IMR-90 (cell line): ENCODE results near the gene STX8. TPM values are rescaled to one million over a fixed set of nuclear protein-coding genes. Genes with fewer than 3 reads are reported as not detected.

Experiments
- ATAC-seq: fragments of 200-7000 bp; cut with Tn5 transposase; 2 replicates; pipeline ENCODE4 v1.9.1; 2020; ENCODE audit warnings: low read depth, mild to moderate bottlenecking, moderate library complexity
- BruUV-seq: library from RNA; stranded (reverse); fragments of 400-500 nt; replicated peaks from 2 replicates; lab custom pipeline; 2021; lab: Mats Ljungman, UMichigan
- CTCF ChIA-PET: fragments of 300-600 bp; formaldehyde crosslinking; extraction: SDS; loops from one replicate; lab custom pipeline; 2021; ENCODE audit warnings: antibody characterized with exemption; lab: Yijun Ruan, JAX
- POLR2A ChIA-PET: fragments of 300-600 bp; sonication (Branson Sonifier 250); formaldehyde crosslinking; loops from one replicate; lab custom pipeline; 2022; ENCODE audit warnings: antibody characterized with exemption; ENCODE audit not compliant: unreplicated experiment; lab: Charles Lee
- DNase-seq: peaks from one replicate; pipeline ENCODE4 v3.0.0; 2013
- H2AFZ ChIP-seq: replicated peaks from 2 replicates; pipeline ENCODE3; 2013; ENCODE audit warnings: low read length, mild to moderate bottlenecking; ENCODE audit not compliant: poor library complexity
- H2AK5ac ChIP-seq: 2 replicates; pipeline ENCODE4 v1.6.1; 2013; ENCODE audit warnings: low read depth, low read length, inconsistent platforms
- H2AK9ac ChIP-seq: replicated peaks from 2 replicates; pipeline ENCODE3; 2013; ENCODE audit warnings: mild to moderate bottlenecking, low read depth, low read length, moderate library complexity; ENCODE audit not compliant: poor library complexity
- H2BK120ac ChIP-seq: 2 replicates; pipeline ENCODE4 v1.6.1; 2013; ENCODE audit warnings: low read depth, low read length, inconsistent platforms
- H2BK15ac ChIP-seq: 3 replicates; pipeline ENCODE4 v1.6.1; 2013; ENCODE audit warnings: low read depth, low read length, inconsistent platforms
- H2BK20ac ChIP-seq: 2 replicates; pipeline ENCODE4 v1.6.1; 2013; ENCODE audit warnings: low read depth, mild to moderate bottlenecking, inconsistent platforms, low read length, moderate library complexity
- H2BK5ac ChIP-seq: 2 replicates; pipeline ENCODE4 v1.6.1; 2013; ENCODE audit warnings: mild to moderate bottlenecking, low read depth, low read length, inconsistent platforms; ENCODE audit not compliant: poor library complexity, severe bottlenecking
- H3K14ac ChIP-seq: replicated peaks from 2 replicates; pipeline ENCODE4 v1.6.1; 2013; ENCODE audit warnings: low read depth, low read length, inconsistent platforms
- H3K18ac ChIP-seq: 2 replicates; pipeline ENCODE4 v1.6.1; 2013; ENCODE audit warnings: low read depth, low read length, control low read depth
- H3K23ac ChIP-seq: 2 replicates; pipeline ENCODE4 v1.6.1; 2013; ENCODE audit warnings: low read depth, low read length, inconsistent platforms
- H3K27ac ChIP-seq: 2 replicates; pipeline ENCODE4 v1.5.1; 2013; ENCODE audit warnings: mild to moderate bottlenecking, control low read depth, low read length; ENCODE audit not compliant: insufficient read depth
- H3K27me3 ChIP-seq: 2 replicates; pipeline ENCODE4 v1.6.1; 2013; ENCODE audit warnings: low read length; ENCODE audit not compliant: control insufficient read depth, insufficient read depth
- H3K36me3 ChIP-seq: 2 replicates; pipeline ENCODE4 v1.6.1; 2013; ENCODE audit warnings: low read length, mixed read lengths; ENCODE audit not compliant: control insufficient read depth, insufficient read depth
- H3K4ac ChIP-seq: 2 replicates; pipeline ENCODE4 v1.6.1; 2013; ENCODE audit warnings: low read depth, low read length, inconsistent platforms
- H3K4me1 ChIP-seq: 2 replicates; pipeline ENCODE4 v1.6.1; 2013; ENCODE audit warnings: low read length, mixed read lengths; ENCODE audit not compliant: control insufficient read depth, insufficient read depth
- H3K4me2 ChIP-seq: 2 replicates; pipeline ENCODE4 v1.6.1; 2013; ENCODE audit warnings: low read depth, mild to moderate bottlenecking, control low read depth, low read length, moderate library complexity
- H3K4me3 ChIP-seq: 2 replicates; pipeline ENCODE4 v1.5.1; 2013; ENCODE audit warnings: low read depth, mild to moderate bottlenecking, control low read depth, low read length, moderate library complexity; ENCODE audit not compliant: insufficient read depth
- H3K56ac ChIP-seq: 2 replicates; pipeline ENCODE4 v1.6.1; 2013; ENCODE audit warnings: low read length, inconsistent platforms; ENCODE audit not compliant: insufficient read depth; ENCODE audit errors: extremely low read depth
- H3K79me1 ChIP-seq, 2 experiments: 2 replicates each; pipeline ENCODE4 v1.6.1; 2013; ENCODE audit warnings: low read length in 2 of 2, inconsistent platforms in 1 of 2, low read depth in 1 of 2
- H3K9ac ChIP-seq: 2 replicates; pipeline ENCODE4 v1.6.1; 2013; ENCODE audit warnings: low read depth, low read length, control low read depth
- H3K9me1 ChIP-seq: 2 replicates; pipeline ENCODE4 v1.6.1; 2013; ENCODE audit warnings: low read length, inconsistent platforms; ENCODE audit not compliant: insufficient read depth
- H3K9me3 ChIP-seq: 2 replicates; pipeline ENCODE4 v1.6.1; 2013; ENCODE audit warnings: low read length; ENCODE audit not compliant: control insufficient read depth, insufficient read depth
- H4K20me1 ChIP-seq: 2 replicates; pipeline ENCODE4 v1.6.1; 2013; ENCODE audit warnings: low read length, inconsistent platforms; ENCODE audit not compliant: insufficient read depth
- H4K5ac ChIP-seq: 2 replicates; pipeline ENCODE4 v1.6.1; 2013; ENCODE audit warnings: mild to moderate bottlenecking, low read depth, low read length, control low read depth
- H4K8ac ChIP-seq, 2 experiments: 2 replicates each; pipeline ENCODE4 v1.6.1; 2013; ENCODE audit warnings: low read depth in 2 of 2, low read length in 2 of 2, control low read depth in 1 of 2, inconsistent platforms in 1 of 2
- H4K91ac ChIP-seq: 2 replicates; pipeline ENCODE4 v1.6.1; 2013; ENCODE audit warnings: low read depth, low read length, inconsistent platforms; ENCODE audit not compliant: insufficient read depth
- BHLHE40 ChIP-seq: fragments of 150-350 bp; IDR thresholded peaks from 2 replicates; pipeline ENCODE4 v1.6.1; 2016; ENCODE audit warnings: mild to moderate bottlenecking, low read depth, low read length
- CEBPB ChIP-seq: IDR thresholded peaks from 2 replicates; pipeline ENCODE4 v1.6.1; 2012; ENCODE audit warnings: low read depth, low read length, improper control_type of control experiment
- CHD1 ChIP-seq: IDR thresholded peaks from 2 replicates; pipeline ENCODE4 v1.6.1; 2012; ENCODE audit warnings: low read depth, low read length, improper control_type of control experiment
- MAFK ChIP-seq: IDR thresholded peaks from 2 replicates; pipeline ENCODE4 v1.6.1; 2012; ENCODE audit warnings: low read depth, low read length, improper control_type of control experiment
- MXI1 ChIP-seq: IDR thresholded peaks from 2 replicates; pipeline ENCODE4 v1.6.1; 2012; ENCODE audit warnings: low read depth, mild to moderate bottlenecking, low read length, moderate library complexity, borderline replicate concordance
- POLR2A ChIP-seq: IDR thresholded peaks from 2 replicates; pipeline ENCODE4 v1.6.1; 2012; ENCODE audit warnings: mild to moderate bottlenecking, low read depth, low read length
- SMC3 ChIP-seq: fragments of 150-350 bp; IDR thresholded peaks from 2 replicates; pipeline ENCODE4 v1.6.1; 2016; ENCODE audit warnings: low read depth, mild to moderate bottlenecking, antibody characterized with exemption, low read length, moderate library complexity
- WGBS, 2 experiments: methylation state at CpG; one replicate each; pipeline versions ENCODE4 v1.1.5 to v1.1.7; 2013; ENCODE audit warnings: missing lambda C conversion rate in 2 of 2; ENCODE audit not compliant: insufficient read length in 1 of 2; ENCODE audit errors: extremely low coverage in 2 of 2; 5-methylcytosine and 5-hydroxymethylcytosine counted together
- dilution Hi-C: fragments of 300-500 bp; cut with HindIII; formaldehyde crosslinking; loops from one replicate; pipeline ENCODE4 v1.14.3; 2018; ENCODE audit warnings: low sequenced_read_pairs; ENCODE audit not compliant: unreplicated experiment
- in situ Hi-C: fragments of 300-500 bp; cut with MboI; formaldehyde crosslinking; loops from 3 replicates; pipeline ENCODE4 v1.14.3; 2019; ENCODE audit warnings: low sequenced_read_pairs, inconsistent platforms, mixed read lengths
- intact Hi-C: fragments of 100-400 bp; cut with micrococcal nuclease; formaldehyde crosslinking; loops from 2 replicates; pipeline ENCODE4 v1.10.0; 2022
- polyA plus RNA-seq, 3 experiments: library from polyadenylated mRNA; depleted of rRNA; stranded (reverse); fragments of >200 nt; gene quantifications; 2 replicates each; pipeline ENCODE4 v1.2.3, GENCODE V29; 2012; ENCODE audit warnings: low replicate concordance in 1 of 3
- total RNA-seq: library from RNA; depleted of rRNA; stranded (reverse); fragments of >200 nt; gene quantifications from 2 replicates; pipeline ENCODE4 v1.2.3, GENCODE V29; 2012
- TF ChIP-seq, protein P1 (sequence below): fragments of 150-350 bp; IDR thresholded peaks from 2 replicates; pipeline ENCODE4 v1.6.1; 2017; ENCODE audit warnings: mild to moderate bottlenecking, antibody characterized with exemption, low read length, low read depth
- TF ChIP-seq, protein P2 (sequence below): fragments of 150-350 bp; IDR thresholded peaks from 2 replicates; pipeline ENCODE4 v1.6.1; 2016; ENCODE audit warnings: low read depth, mild to moderate bottlenecking, low read length, moderate library complexity, borderline replicate concordance
- TF ChIP-seq, protein P3 (sequence below): conservative IDR thresholded peaks from 2 replicates; pipeline ENCODE4 v1.5.1; 2012; ENCODE audit warnings: mild to moderate bottlenecking, low read depth, low read length, improper control_type of control experiment

Gene STX8
- total and polyA plus RNA-seq, 2 of the 4 experiments (the other 2 are of a cell fraction), result 26.5 to 47.0 TPM

DNA sequence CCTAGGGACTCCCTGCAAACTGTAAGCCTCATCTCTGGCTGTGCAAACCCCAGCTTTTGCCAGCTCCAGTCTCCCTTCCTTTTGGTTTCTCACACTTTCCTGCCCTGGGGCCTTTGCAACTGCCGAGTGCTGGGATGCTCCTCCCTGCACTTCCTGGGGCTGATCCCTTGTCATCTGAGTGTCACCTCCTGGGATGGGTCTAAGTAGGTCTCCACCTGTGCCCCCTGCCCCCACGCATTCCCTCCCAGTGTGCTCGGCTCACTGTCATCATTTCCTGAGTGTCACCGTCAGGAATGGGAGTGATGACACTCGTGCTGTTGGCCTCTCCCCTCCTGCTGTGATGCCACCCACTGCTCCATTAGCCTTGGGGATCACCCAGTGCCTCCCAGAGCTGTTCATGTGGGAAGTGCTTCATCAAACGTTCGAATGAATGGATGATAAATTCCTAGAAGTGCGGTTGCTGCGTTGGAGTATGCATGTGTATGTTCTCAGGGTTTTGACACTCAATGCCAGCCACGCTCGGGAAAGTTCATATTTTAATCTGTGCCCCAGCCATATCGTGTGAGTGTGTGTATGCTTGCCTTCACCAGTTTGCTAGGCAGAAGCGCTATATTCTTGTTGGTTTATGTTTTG, 364.4 kb downstream of the STX8 start:
- ChIA-PET POLR2A (no interaction called here), CTCF (no interaction called here)
- no peaks in the 10 kb centered on the region for H4K20me1 ChIP-seq
- intact Hi-C loops, result loop anchor here (10.0 kb wide), 1 partner anchor 64 kb away; no protein-coding TSS in a partner anchor
- H3K79me1 ChIP-seq, result no peaks in the 10 kb centered on the region
- H2AK5ac ChIP-seq, result no peak overlapping the region
- no TSS peak for BruUV-seq
- no peaks in the 10 kb centered on the region for H3K36me3 ChIP-seq
- H3K9me3 ChIP-seq, result peaks cover 4% of the 10 kb centered on the region; the same call in 1 of the 2 replicates
- H3K9ac ChIP-seq, result no peak overlapping the region
- no peak overlapping the region for H4K91ac ChIP-seq
- no peak overlapping the region for H3K4me2 ChIP-seq
- H3K18ac ChIP-seq, result no peak overlapping the region
- H2BK20ac ChIP-seq, result no peak overlapping the region
- no peak overlapping the region for H3K23ac ChIP-seq
- DNase-seq, result no peak
- no peak overlapping the region for H3K27ac ChIP-seq
- in situ Hi-C loops, result no loop called here
- H3K27me3 ChIP-seq, result peaks cover 9% of the 10 kb centered on the region; the same call in 1 of the 2 replicates
- H2AFZ ChIP-seq, result peak overlapping the region; percentile 46
- no peak overlapping the region for H4K5ac ChIP-seq
- no peak overlapping the region for H3K4ac ChIP-seq
- ATAC-seq, result no peak
- H3K9me1 ChIP-seq, result no peaks in the 10 kb centered on the region
- no peak overlapping the region for H2BK5ac ChIP-seq
- H2BK120ac ChIP-seq, result no peak overlapping the region
- dilution Hi-C loops, result no loop called here
- H2AK9ac ChIP-seq, result no peak overlapping the region
- no peak overlapping the region for H4K8ac ChIP-seq
- no peak overlapping the region for H3K14ac ChIP-seq
- 63% methylated on average over 4 of the region's 13 CpGs; no CpG with 5 or more reads in 1 of the 2 experiments for WGBS, 2 experiments
- H3K4me1 ChIP-seq, result no peaks in the 10 kb centered on the region; the same call in 1 of the 2 replicates
- no peak overlapping the region for H2BK15ac ChIP-seq
- no peak overlapping the region for H3K56ac ChIP-seq
- no peak overlapping the region for H3K4me3 ChIP-seq
- TF ChIP-seq POLR2A (no peak), MAFK (no peak), MXI1 (no peak), SMC3 (no peak), CEBPB (no peak), CHD1 (no peak), BHLHE40 (no peak)
- TF ChIP-seq, protein P1, sequence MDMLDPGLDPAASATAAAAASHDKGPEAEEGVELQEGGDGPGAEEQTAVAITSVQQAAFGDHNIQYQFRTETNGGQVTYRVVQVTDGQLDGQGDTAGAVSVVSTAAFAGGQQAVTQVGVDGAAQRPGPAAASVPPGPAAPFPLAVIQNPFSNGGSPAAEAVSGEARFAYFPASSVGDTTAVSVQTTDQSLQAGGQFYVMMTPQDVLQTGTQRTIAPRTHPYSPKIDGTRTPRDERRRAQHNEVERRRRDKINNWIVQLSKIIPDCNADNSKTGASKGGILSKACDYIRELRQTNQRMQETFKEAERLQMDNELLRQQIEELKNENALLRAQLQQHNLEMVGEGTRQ, result no peak
- TF ChIP-seq, protein P2, sequence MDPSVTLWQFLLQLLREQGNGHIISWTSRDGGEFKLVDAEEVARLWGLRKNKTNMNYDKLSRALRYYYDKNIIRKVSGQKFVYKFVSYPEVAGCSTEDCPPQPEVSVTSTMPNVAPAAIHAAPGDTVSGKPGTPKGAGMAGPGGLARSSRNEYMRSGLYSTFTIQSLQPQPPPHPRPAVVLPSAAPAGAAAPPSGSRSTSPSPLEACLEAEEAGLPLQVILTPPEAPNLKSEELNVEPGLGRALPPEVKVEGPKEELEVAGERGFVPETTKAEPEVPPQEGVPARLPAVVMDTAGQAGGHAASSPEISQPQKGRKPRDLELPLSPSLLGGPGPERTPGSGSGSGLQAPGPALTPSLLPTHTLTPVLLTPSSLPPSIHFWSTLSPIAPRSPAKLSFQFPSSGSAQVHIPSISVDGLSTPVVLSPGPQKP, result no peak
- TF ChIP-seq, protein P3, sequence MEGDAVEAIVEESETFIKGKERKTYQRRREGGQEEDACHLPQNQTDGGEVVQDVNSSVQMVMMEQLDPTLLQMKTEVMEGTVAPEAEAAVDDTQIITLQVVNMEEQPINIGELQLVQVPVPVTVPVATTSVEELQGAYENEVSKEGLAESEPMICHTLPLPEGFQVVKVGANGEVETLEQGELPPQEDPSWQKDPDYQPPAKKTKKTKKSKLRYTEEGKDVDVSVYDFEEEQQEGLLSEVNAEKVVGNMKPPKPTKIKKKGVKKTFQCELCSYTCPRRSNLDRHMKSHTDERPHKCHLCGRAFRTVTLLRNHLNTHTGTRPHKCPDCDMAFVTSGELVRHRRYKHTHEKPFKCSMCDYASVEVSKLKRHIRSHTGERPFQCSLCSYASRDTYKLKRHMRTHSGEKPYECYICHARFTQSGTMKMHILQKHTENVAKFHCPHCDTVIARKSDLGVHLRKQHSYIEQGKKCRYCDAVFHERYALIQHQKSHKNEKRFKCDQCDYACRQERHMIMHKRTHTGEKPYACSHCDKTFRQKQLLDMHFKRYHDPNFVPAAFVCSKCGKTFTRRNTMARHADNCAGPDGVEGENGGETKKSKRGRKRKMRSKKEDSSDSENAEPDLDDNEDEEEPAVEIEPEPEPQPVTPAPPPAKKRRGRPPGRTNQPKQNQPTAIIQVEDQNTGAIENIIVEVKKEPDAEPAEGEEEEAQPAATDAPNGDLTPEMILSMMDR, result no peak
